Measurements from ENCODE around the gene LMF2.

LMF2 gene

DNA sequence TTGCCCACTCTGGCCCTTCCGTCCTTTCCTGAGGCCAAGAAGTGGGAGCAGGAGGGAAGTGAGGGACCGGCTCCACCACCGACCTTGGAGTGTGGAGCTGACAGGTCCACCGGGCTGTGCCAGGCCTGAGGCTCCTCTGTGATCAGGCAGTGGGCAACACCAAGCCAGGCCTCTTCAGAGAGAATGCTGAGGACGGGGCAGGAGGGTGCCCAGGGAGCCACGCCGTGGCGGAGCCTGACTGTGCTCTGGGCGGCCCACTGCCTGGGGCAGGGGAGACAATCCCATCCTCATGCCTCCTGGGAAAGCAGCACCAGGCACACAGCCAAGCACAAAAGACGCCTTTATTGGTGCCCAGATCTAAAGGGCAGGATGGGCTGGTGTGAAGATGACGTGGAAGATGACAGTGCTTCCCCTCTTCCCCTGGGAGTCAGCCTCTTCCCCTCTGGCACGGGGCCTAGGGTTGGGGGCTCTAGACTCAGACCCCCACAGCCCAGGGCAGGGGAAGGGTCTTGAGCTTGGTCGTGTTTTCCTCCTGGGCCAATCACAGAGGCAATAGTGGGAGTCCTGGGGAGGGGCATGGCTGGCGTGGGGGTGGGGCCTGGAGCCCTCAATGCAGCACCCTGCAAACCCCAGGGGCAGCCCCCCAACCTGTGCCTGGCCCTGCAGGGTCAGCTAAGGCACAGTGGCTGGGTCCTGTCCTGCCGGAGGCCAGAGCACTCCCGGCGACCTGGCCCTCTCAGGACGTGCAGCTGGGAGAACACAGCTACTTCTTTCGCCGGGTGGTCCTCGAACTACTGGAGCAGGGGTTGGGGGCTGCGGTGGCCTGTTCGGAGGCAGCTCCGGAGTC is 4.7 kb downstream of the LMF2 start:
- DNase-seq, result no peak

GRCh38 chr22:50502096-50502495 is 5.4 kb downstream of the LMF2 start:
- no peak for DNase-seq

GRCh38 chr22:50500452-50500851 is 7.0 kb downstream of the LMF2 start:
- DNase-seq, result no peak

DNA sequence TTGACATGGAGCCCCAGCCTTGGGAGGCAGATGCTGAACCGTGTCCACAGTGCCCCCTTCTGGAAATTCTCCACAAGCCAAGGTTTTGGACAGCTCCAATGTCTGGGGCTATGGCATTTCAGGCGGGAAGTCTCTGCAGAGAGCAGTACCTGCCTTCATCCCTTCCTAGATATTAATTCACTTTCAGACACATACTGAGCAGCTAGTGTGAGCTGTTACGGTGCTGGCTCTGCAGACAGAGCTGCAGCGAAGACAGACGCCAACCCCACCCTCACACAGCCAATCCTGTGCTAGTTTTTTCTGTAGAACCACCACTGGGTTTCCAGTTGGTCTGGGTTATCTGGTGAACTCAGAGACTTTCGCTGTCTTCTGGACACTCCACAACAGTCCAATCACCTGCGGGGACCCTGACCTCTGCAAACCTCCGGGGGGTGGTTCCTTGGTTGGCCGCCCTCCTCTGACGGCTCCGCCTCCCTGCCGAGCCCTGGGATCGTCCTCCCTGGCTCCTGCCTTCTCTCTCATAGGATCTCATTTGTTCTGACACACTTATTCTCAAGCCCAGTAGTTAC is 9.1 kb downstream of the LMF2 start:
- DNase-seq, result peak; percentile 84

DNA sequence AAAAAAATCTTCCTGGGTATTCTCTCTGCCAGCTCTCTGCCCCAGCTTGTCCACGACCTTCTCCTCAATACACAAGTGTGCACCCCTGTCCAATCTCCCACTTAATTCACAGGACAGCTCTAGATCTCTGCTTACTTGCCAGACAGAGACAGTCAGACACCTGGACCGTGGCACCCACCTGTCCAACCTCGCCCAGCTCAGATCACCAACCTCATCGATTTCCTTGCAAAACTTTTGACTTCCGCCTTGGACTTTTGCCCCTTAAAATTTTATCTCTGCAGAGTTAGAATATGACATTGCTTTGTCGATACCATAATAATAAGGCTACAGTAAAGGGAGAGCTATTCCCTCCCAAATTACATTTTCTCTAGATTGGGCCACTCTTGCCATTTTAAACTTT is 10.4 kb downstream of the LMF2 start:
- no peak for DNase-seq

DNA sequence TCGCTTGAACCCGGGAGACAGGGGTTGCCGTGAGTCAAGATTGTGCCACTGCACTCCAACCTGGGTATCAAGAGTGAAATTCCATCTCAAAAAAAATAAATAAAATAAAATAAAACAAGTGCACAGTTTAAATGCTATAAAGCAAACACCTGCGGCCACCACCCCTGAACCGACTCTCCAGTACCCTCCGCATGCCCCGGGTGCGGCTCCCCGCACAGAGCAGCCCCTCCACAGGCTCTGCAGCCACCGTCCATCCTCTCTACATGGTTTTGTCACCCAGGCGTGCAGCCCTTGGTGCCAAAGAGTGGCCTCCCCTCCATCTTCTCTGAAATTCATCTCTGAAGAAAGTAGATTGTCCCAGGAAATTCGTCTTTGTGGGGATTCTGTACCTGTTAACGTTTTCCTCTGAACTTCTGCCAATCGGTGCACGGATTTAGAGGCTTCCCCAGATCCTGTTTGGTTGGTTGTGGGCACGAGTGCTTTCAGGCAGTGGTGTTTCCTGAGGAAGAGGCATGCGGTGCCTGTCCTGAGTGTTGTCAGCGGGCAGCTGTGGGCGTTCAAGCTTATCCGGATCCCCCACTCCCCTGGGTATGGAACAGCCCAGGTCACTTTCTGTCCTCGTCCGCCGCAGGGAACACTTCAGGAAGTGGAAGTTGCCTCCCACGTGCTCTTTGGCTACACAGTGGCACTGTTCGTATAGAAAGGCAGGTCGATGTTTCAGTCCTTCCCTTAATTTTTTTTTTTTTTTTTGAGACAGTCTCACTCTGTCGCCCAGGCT is 16.8 kb downstream of the LMF2 start:
- DNase-seq, result peak; percentile 31

DNA sequence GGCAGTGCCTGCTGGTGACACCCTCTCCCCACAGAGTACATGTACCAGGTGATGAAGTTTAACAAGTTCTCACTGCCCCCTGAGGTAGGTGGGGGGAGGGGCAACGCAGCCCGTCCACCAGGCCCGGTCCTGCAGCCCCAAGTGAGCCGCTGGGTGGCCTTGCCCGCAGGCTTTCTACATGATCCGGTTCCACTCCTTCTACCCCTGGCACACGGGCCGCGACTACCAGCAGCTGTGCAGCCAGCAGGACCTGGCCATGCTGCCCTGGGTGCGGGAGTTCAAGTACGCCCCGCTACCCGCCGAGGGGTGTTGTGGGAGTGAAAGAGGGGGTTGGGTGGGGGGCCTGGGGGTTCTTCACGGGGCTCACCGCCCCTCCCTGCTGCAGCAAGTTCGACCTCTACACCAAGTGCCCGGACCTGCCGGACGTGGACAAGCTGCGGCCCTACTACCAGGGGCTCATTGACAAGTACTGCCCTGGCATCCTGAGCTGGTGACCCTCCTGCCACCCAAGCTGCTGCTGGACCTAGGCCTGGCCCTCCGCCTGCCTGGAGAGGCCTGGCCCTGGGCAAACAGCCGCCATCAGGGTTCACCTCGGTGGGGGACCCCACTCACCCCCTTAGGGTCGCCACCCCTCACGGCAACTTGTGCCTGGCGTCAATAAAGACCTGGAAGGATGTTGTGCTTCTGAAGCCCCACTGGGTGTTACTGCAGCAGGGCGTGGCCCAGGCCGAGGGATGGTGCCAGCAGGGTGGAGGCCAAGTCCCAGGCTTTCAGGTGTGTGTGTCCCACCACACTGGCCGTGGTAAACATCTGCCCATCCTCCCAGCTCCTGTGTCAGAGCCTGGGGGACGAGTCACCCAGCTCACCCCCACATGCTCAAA is 17.9 kb downstream of the LMF2 start:
- DNase-seq, result no peak

DNA sequence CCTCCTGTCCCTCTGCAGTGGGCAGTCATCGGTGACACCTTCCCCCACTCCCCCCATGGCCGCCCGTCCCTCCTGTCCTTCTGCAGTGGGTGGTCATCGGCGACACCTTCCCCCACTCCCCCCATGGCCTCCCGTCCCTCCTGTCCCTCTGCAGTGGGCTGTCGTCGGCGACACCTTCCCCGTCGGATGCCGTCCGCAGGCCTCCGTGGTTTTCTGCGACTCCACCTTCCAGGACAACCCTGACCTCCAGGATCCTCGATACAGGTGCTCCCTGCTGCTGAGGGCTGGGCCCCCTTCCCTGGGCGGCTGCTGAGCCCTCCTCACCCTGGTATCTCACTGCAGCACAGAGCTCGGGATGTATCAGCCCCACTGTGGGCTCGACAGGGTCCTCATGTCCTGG is 18.6 kb downstream of the LMF2 start:
- DNase-seq, result no peak

GRCh38 chr22:50488006-50488677 is 19.4 kb downstream of the LMF2 start:
- no peak for DNase-seq

GRCh38 chr22:50487290-50488005 is 20.1 kb downstream of the LMF2 start:
- DNase-seq, result no peak

GRCh38 chr22:50486561-50487289 is 20.8 kb downstream of the LMF2 start, which contains the start of gene MIOX:
TSS of gene MIOX (plus strand) at chr22:50486859. CDS start at chr22:50486898, 39 bp downstream.
- no peak for DNase-seq

GRCh38 chr22:50485221-50486131 is 22.0 kb downstream of the LMF2 start:
- DNase-seq, result no peak

GRCh38 chr22:50483977-50484853 is 23.3 kb downstream of the LMF2 start:
- DNase-seq, result no peak

DNA sequence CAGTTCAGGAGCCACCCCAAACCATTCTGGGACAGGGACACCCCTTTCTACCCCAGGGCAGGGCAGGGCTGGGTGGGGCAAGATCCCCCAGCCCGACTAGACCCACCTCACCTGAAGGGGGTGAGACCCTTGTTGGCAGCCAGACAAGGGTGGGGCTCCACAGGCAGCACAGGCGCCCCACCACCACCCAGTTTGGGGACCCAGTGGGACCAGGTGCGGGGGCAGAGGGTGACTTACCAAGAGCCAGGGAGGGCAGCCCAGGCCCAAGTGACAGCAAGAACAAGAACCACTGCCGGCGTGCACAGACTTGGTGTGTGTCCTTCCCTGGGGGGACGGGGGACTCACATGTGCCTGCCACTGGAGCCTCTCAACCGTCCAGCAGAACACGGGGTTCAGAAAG is 23.9 kb downstream of the LMF2 start:
- DNase-seq, result no peak

- DNase-seq, result no peak
These were observed 24.4 kb downstream of the LMF2 start for GRCh38 chr22:50483106-50483505.

- no peak for DNase-seq
These were observed 25.1 kb downstream of the LMF2 start for GRCh38 chr22:50482107-50483074.

DNA sequence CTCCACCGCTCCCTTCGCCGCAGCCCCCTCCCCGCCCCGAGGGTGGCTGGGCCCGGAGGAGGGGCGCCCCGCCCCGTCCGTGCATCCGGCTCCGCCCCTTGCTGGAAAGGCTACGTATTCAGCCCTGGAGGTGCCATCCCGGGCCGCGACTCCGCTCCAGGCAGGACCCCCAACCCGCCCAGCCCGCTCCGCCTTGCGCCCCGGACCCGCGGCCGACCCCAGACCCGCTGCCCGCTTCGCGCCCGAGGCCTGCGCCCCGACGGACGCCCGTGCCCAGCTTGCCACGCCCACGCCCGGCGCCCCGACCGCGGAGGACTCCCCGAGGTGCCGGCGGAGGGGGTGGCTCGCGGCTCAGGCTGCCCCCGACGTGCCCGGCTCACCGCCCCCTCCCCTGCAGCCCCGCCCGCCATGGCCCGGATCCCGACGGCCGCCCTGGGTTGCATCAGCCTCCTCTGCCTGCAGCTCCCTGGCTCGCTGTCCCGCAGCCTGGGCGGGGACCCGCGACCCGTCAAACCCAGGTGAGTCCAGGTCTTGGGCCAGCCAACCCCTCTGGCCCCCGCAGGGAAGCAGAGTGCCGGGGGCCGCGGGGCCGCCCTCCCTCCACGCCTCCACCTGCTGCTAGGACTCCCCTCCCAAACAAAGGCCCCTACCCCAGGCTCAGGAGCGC is 25.9 kb downstream of the LMF2 start, which contains the start of gene ADM2:
Gene ADM2 (plus strand): TSS at position 104 of the 667 bp plus-strand sequence. CDS start 305 bp downstream, at position 409.
- peak; percentile 86 for DNase-seq
